Stimulated activated CD8-positive, alpha-beta memory T cell treated with anti-CD3 and anti-CD28 coated beads, Interleukin-12 subunit alpha, Interleukin-12 subunit beta, amount 100 ng/mL, for 1 hour (primary cell): ENCODE results near the gene C2CD2.
A peak's percentile ranks its signal among the peaks of the same experiment; 100 is the strongest.

ENCODE experiments used
- DNase-seq: peaks from one replicate; pipeline ENCODE4 v3.0.0-alpha.2; 2020; ENCODE audit warnings: low read depth

C2CD2 gene

GRCh38 chr21:41885341-41886024 lies 68.3 kb downstream of the C2CD2 start:
- no peak for DNase-seq

- DNase-seq: no peak
These were observed 69.3 kb downstream of the C2CD2 start for GRCh38 chr21:41884501-41885030.

DNA sequence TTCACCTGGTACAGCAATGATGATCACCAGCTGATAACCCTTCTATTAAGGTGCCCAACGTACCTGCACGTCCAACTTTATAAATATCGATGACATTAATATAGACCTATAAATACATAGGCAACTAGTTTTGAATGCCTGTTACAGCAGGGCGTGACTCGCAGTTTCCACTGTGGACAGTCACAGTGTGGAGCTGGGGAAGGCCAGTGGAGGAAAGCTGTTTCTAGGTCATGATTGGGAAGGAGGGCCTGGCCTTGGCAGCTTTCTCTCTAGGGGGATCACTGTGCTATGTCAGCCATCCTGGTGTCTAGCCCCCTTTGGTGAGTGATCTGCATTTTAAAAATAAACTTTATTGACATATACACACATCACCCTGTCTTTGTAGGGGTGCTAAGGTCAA lies 70.2 kb downstream of the C2CD2 start:
- DNase-seq: no peak

- no peak for DNase-seq
These were observed 72.8 kb downstream of the C2CD2 start for GRCh38 chr21:41881051-41881450.

GRCh38 chr21:41880153-41880552 lies 73.7 kb downstream of the C2CD2 start:
- no peak for DNase-seq

GRCh38 chr21:41879190-41879998 lies 74.4 kb downstream of the C2CD2 start, which contains the start of gene PRDM15:
PRDM15 (minus strand) TSS chr21:41879344; CDS start chr21:41860363, 18,981 bp downstream.
- DNase-seq: peak; percentile 70

DNA sequence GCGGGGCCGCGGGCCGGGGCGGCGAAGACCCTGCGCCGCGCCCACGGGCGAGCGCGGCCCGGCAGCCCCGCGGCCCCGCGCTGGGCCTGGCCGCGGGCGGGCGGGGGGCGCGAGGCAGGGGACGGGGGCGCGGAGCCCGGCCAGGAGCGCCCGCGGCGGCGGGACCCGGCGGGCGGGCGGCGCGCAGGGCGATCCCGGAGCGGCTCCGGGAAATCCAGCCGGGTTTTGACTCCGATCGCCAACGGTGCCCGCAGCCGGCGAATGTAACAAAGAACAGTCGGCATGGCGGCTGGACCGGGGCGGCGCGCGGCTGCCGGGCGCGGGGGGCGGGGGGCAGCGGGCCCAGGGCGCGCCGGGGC lies 75.0 kb downstream of the C2CD2 start:
- DNase-seq: peak; percentile 66

DNA sequence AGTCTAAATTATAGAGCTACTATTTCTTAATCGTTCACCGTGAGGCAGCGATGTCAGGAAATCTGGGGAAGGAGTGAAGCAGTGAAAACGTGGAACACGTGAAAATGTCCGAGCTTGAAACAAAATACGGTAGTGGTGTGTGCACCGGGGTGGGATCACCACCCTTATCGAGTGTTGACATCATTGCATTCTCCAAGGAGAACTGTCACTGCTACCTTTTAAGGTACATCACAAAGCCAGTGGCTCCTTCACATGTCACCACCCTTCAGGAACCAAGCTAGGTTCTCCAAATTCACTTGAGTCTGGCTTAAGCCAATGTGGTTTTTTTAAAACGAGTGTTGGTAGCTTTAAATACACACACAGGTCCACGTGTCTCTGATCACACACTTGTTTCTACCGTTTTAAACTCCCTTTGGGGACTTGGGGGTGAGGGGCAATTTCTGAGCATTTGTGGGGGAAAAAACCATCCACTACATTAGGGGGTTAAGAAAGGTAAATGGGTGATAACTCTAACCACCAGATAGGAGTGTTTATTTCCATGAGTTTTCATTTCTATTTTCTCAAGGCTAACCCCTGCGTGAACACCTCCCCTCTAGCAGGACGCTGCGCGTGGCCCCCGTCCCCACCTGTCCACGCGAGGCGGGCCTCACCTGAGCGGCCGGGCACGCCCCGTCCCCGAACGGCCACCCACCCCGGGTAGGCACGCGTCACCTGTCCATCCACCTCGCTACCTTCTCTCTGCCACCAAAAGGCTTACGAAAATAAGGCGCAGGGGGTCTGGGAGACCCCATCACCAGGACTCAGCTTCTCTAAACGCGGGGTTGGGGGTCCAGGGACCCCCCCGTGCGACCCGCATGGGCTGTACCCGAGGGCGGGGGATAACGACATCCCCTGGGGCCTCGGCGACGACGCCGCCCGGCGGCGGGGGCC lies 75.7 kb downstream of the C2CD2 start:
- no peak for DNase-seq

GRCh38 chr21:41876928-41877652 lies 76.7 kb downstream of the C2CD2 start:
- no peak for DNase-seq

- no peak for DNase-seq
These were observed 77.4 kb downstream of the C2CD2 start for GRCh38 chr21:41876396-41876795.

GRCh38 chr21:41875086-41875485 lies 78.7 kb downstream of the C2CD2 start:
- no peak for DNase-seq

DNA sequence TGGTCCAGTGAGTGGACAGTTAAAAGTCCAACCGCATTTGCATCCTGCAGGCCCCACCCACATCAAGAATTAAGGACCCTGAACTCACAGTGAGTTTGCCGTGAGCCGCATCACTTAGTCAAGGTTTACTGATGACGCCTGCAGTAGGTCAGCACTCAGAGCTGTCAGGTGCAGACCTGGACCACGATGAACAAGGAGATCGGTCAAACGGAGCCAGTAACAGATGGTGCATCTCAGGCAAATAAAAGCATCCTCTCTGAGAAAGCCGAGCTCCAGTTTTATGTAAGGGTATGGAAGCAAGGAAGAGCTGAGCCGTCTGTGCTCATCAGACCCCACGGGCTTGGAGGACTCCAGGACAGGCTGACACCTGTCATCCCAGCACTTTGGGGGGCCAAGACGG lies 79.2 kb downstream of the C2CD2 start:
- no peak for DNase-seq

- no peak for DNase-seq
These were observed 80.4 kb downstream of the C2CD2 start for GRCh38 chr21:41873426-41873825.

DNA sequence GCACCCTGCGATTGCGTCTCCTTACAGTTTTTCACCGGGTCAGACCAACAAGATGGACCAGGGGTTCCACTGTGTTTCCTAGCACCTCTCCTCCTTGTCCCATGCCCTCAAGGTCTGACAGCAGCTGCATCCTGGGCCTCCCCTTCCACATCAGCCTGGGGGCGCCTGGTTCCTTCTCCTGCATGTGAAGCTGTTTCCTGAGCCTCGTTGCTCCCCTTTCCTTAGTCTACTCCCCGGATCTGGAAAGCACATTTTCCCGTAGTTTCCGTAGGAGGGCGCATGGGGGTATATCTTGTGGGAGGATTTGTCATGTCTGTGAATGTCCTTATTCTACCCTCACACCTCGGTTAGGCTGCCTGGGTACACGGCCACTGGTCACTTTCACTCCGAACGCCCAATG lies 80.8 kb downstream of the C2CD2 start:
- DNase-seq: no peak

DNA sequence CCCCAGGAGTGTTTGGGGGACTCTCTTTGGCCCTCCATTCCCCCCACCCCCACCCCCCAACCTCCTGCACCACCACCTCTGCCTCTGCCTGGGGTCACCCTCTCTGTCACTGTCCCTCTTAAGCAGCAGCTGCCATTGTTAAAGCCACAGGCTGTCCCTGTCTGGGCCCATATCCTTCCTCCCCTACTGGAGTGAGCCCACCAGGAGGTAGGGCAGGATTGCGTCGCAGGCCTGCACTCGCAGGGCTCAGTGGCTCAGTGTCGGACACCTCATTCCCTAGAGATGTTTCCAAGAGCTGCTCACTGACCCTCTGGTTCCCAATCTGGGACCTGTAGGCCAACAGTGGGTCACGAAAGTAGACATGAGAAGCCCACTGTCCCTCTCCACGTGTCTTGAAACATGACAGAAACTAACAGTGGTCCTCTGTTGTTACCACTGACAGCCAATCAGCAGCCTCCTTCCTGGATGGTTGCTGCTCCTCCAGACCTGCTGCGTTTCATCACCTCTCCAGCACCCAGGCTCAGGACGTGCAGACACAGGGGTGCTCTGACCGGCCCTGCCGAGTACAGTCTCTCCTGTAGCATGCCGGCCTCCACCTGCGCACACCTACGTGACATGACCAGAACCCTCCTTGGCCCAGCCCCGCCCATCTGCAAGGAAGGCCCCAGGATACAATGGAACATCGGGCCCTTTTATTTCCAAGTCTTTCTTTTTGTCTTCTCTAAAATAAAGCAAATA lies 82.4 kb downstream of the C2CD2 start:
- no peak for DNase-seq

- DNase-seq: no peak
These were observed 84.0 kb downstream of the C2CD2 start for GRCh38 chr21:41869771-41870170.

- DNase-seq: no peak
These were observed 85.6 kb downstream of the C2CD2 start for GRCh38 chr21:41868062-41868710.

- no peak for DNase-seq
These were observed 86.5 kb downstream of the C2CD2 start for GRCh38 chr21:41867313-41867712.

DNA sequence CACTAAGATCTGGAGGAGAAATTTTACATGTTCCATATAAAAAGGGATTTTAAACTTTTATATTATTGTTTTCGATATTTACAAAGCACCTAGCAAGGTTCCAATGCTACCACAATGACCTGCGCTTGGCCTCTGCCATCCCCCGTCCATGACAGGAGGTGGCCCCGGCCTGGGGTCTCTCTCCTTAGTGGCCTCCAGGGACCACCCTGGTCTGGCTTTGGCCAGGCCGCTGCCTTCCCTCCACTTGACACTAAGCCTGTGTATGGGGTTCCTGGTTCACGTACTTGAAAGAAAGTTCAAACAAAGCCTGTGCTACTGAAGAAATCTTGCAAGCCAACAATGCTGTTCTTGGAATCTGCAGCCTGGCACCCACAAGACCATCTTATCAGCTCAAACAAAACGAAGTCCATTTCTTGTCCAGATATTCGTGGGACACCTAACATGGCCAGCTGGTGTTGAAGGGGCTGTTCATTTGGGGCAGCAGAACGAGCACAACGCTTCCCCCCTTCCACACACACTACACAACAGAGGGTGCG lies 87.5 kb downstream of the C2CD2 start:
- DNase-seq: no peak
